ENCODE data around the gene CGREF1. TPM values are rescaled to one million over a fixed set of nuclear protein-coding genes. Genes with fewer than 3 reads are reported as not detected.

CGREF1 gene
- total and polyA plus RNA-seq, 2 experiments from 2014 or later, result 0.48 to 0.55 TPM

GRCh38 chr2:27131429-27131828 is 12.5 kb upstream of the CGREF1 start:
- no peak for TF ChIP-seq CTCF (IDR thresholded peaks at IDR 0.05; ENCODE audit: low read depth, low read length)
- Histone ChIP-seq H3K4me3 (no peak overlapping the region), H3K27me3 (no peaks in the 10 kb centered on the region), H3K9me3 (ENCODE audit: low read depth) (no peaks in the 10 kb centered on the region), H3K4me1 (ENCODE audit: low read depth) (peaks cover 5% of the 10 kb centered on the region), H3K27ac (no peak overlapping the region), H3K36me3 (peaks cover 4% of the 10 kb centered on the region)
- no peak for DNase-seq (ENCODE audit: low read depth in 1 of 2, low spot score in 1 of 2)

DNA sequence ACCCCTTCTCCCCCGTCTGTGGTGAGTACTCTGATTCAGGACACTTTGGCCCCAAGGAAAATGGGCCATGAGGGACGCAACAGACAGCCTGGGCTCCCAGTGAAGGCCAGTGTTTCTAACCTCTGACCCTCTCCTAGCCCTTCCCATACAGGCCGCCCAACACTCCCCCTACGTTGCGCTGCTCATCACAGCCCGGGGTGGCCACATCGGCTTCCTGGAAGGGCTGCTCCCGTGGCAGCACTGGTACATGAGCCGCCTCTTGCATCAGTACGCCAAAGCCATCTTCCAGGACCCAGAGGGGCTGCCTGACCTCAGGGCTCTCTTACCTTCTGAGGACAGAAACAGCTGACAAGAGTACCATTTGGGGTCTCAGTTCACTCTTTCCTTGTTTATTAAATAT is 11.5 kb upstream of the CGREF1 start:
- no peak for DNase-seq (ENCODE audit: low read depth in 1 of 2, low spot score in 1 of 2)
- no peak for TF ChIP-seq CTCF (IDR thresholded peaks at IDR 0.05; ENCODE audit: low read depth, low read length)

GRCh38 chr2:27128668-27129571 is 10.0 kb upstream of the CGREF1 start:
- H3K9me3 ChIP-seq (ENCODE audit: low read depth), result no peaks in the 10 kb centered on the region
- no peak for TF ChIP-seq CTCF (IDR thresholded peaks at IDR 0.05; ENCODE audit: low read depth, low read length)
- H3K27ac ChIP-seq, result no peak overlapping the region
- no peak overlapping the region for H3K4me3 ChIP-seq
- H3K4me1 ChIP-seq (ENCODE audit: low read depth), result peaks cover 5% of the 10 kb centered on the region
- DNase-seq (ENCODE audit: low read depth in 1 of 2, low spot score in 1 of 2), result no peak
- no peaks in the 10 kb centered on the region for H3K27me3 ChIP-seq
- peaks cover 4% of the 10 kb centered on the region for H3K36me3 ChIP-seq

More for the DNA sequence above, 11.5 kb upstream of the CGREF1 start:
- H3K9me3 ChIP-seq (ENCODE audit: low read depth), result no peaks in the 10 kb centered on the region
- H3K27me3 ChIP-seq, result no peaks in the 10 kb centered on the region
- H3K36me3 ChIP-seq, result peaks cover 4% of the 10 kb centered on the region
- H3K4me3 ChIP-seq, result no peak overlapping the region
- peaks cover 5% of the 10 kb centered on the region for H3K4me1 ChIP-seq (ENCODE audit: low read depth)
- no peak overlapping the region for H3K27ac ChIP-seq

- Histone ChIP-seq H3K9me3 (ENCODE audit: low read depth) (no peaks in the 10 kb centered on the region), H3K27ac (no peak overlapping the region), H3K27me3 (peaks cover 4% of the 10 kb centered on the region), H3K36me3 (peaks cover 4% of the 10 kb centered on the region), H3K4me3 (no peak overlapping the region), H3K4me1 (ENCODE audit: low read depth) (peaks cover under 1% of the 10 kb centered on the region)
- no peak for TF ChIP-seq CTCF (IDR thresholded peaks at IDR 0.05; ENCODE audit: low read depth, low read length)
- no peak for DNase-seq (ENCODE audit: low read depth in 1 of 2, low spot score in 1 of 2)
These were observed 9.1 kb upstream of the CGREF1 start for GRCh38 chr2:27127883-27128667.

- Histone ChIP-seq H3K4me1 (ENCODE audit: low read depth) (no peaks in the 10 kb centered on the region), H3K27me3 (peaks cover 22% of the 10 kb centered on the region), H3K4me3 (no peak overlapping the region), H3K9me3 (ENCODE audit: low read depth) (no peaks in the 10 kb centered on the region), H3K36me3 (peaks cover 4% of the 10 kb centered on the region), H3K27ac (no peak overlapping the region)
- DNase-seq (ENCODE audit: low read depth in 1 of 2, low spot score in 1 of 2), result no peak
- no peak for TF ChIP-seq CTCF (IDR thresholded peaks at IDR 0.05; ENCODE audit: low read depth, low read length)
These were observed 7.4 kb upstream of the CGREF1 start for GRCh38 chr2:27126252-27126710.
